ENCODE results near the gene RNF169. TPM values are rescaled to one million over a fixed set of nuclear protein-coding genes. Genes with fewer than 3 reads are reported as not detected.

The RNF169 gene
- total and polyA plus RNA-seq, 2 of the 4 experiments (the other 2 are of a cell fraction) = 3.6 to 23.3 TPM

DNA sequence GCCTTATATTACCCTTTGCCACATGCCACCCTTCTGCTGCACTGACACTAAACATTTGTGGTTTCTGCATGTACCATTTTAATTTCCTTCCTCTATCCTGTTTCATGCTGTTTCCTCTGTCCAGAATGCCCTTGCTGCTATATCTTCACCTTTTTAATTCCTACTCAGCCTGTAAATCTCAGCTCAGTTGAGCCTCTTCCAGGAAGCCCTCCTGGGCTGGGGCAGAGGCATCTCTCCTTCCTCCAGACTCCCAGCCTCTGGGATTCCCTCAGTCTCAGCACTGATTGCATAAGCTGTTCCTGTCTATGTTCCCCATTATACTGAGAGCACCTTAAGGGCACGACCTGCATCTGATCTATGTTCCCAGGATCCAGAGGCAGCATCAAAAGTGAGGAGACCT is 98.7 kb downstream of the RNF169 start:
- Histone ChIP-seq H3K56ac (ENCODE audit: extremely low read depth, insufficient read depth, low read length) (no peak overlapping the region), H3K4me3 (ENCODE audit: insufficient read depth, low read depth, low read length) (no peak overlapping the region), H2BK120ac (ENCODE audit: low read depth, low read length) (no peak overlapping the region), H2AK5ac (ENCODE audit: low read depth, low read length) (peak overlapping the region; percentile 8; the same call in 1 of the 2 replicates), H3K9ac (ENCODE audit: low read depth, low read length) (no peak overlapping the region), H3K79me1 (ENCODE audit: low read depth in 1 of 2, low read length in 2 of 2) (peaks cover 8 to 21% of the 10 kb centered on the region in 2 experiments), H3K18ac (ENCODE audit: low read depth, low read length) (no peak overlapping the region), H3K27me3 (ENCODE audit: control insufficient read depth, insufficient read depth, low read length) (no peaks in the 10 kb centered on the region), H3K36me3 (ENCODE audit: control insufficient read depth, insufficient read depth, low read length) (peaks cover 39% of the 10 kb centered on the region), H2AFZ (replicated peaks; ENCODE audit: low read length, poor library complexity) (no peak overlapping the region), H3K4ac (ENCODE audit: low read depth, low read length) (no peak overlapping the region), H4K91ac (ENCODE audit: insufficient read depth, low read depth, low read length) (no peak overlapping the region), H3K9me1 (ENCODE audit: insufficient read depth, low read length) (peaks cover 34% of the 10 kb centered on the region), H3K4me2 (ENCODE audit: low read depth, low read length) (no peak overlapping the region), H2BK20ac (ENCODE audit: low read depth, low read length) (no peak overlapping the region), H3K9me3 (ENCODE audit: control insufficient read depth, insufficient read depth, low read length) (no peaks in the 10 kb centered on the region), H4K5ac (ENCODE audit: low read depth, low read length) (no peak overlapping the region), H3K14ac (replicated peaks; ENCODE audit: low read depth, low read length) (no peak overlapping the region), H4K20me1 (ENCODE audit: insufficient read depth, low read length) (peaks cover 8% of the 10 kb centered on the region; the same call in 1 of the 2 replicates), H3K27ac (ENCODE audit: insufficient read depth, low read length) (no peak overlapping the region), H2AK9ac (replicated peaks; ENCODE audit: low read depth, low read length, poor library complexity) (no peak overlapping the region), H2BK15ac (ENCODE audit: low read depth, low read length) (no peak overlapping the region), H2BK5ac (ENCODE audit: low read depth, low read length, poor library complexity, severe bottlenecking) (no peak overlapping the region), H3K23ac (ENCODE audit: low read depth, low read length) (no peak overlapping the region), H3K4me1 (ENCODE audit: control insufficient read depth, insufficient read depth, low read length) (peaks cover 12% of the 10 kb centered on the region), H4K8ac (ENCODE audit: low read depth in 2 of 2, low read length in 2 of 2) (no peak overlapping the region)
- DNase-seq (no peak), ATAC-seq (ENCODE audit: low read depth) (no peak)
- intact Hi-C loops (cut with micrococcal nuclease) (no loop called here), dilution Hi-C loops (cut with HindIII; ENCODE audit: low sequenced_read_pairs, unreplicated experiment) (no loop called here), in situ Hi-C loops (cut with MboI; ENCODE audit: low sequenced_read_pairs) (no loop called here)
- WGBS, 2 experiments (ENCODE audit: extremely low coverage in 2 of 2, insufficient read length in 1 of 2) = 100% methylated on average over 1 of the region's 1 CpG; no CpG with 5 or more reads in 1 of the 2 experiments
- TF ChIP-seq POLR2A (IDR thresholded peaks at IDR 0.05; ENCODE audit: low read depth, low read length) (no peak), NFE2L2 (IDR thresholded peaks at IDR 0.05; ENCODE audit: low read depth, low read length) (no peak), MAZ (IDR thresholded peaks at IDR 0.05; ENCODE audit: borderline replicate concordance, low read depth, low read length) (no peak), RAD21 (IDR thresholded peaks at IDR 0.05; ENCODE audit: low read length) (no peak)
- TF ChIP-seq, protein P1, sequence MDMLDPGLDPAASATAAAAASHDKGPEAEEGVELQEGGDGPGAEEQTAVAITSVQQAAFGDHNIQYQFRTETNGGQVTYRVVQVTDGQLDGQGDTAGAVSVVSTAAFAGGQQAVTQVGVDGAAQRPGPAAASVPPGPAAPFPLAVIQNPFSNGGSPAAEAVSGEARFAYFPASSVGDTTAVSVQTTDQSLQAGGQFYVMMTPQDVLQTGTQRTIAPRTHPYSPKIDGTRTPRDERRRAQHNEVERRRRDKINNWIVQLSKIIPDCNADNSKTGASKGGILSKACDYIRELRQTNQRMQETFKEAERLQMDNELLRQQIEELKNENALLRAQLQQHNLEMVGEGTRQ (IDR thresholded peaks at IDR 0.05; ENCODE audit: low read depth, low read length) = no peak
- TF ChIP-seq, protein P2, sequence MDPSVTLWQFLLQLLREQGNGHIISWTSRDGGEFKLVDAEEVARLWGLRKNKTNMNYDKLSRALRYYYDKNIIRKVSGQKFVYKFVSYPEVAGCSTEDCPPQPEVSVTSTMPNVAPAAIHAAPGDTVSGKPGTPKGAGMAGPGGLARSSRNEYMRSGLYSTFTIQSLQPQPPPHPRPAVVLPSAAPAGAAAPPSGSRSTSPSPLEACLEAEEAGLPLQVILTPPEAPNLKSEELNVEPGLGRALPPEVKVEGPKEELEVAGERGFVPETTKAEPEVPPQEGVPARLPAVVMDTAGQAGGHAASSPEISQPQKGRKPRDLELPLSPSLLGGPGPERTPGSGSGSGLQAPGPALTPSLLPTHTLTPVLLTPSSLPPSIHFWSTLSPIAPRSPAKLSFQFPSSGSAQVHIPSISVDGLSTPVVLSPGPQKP (IDR thresholded peaks at IDR 0.05; ENCODE audit: borderline replicate concordance, low read depth, low read length) = no peak
- BruUV-seq (replicated peaks) = no TSS peak
- ChIA-PET CTCF (no interaction called here), POLR2A (ENCODE audit: unreplicated experiment) (no interaction called here)
